HG02870 (cell line): ENCODE data around the gene CPED1.

Experiments used
- ATAC-seq: cut with Tn5 transposase; IDR thresholded peaks from one replicate; pipeline ENCODE4 v1.9.1; 2021; ENCODE audit warnings: mild to moderate bottlenecking, moderate library complexity; ENCODE audit not compliant: unreplicated experiment

The CPED1 gene

GRCh38 chr7:121334875-121335648, 346.6 kb downstream of the CPED1 start:
- ATAC-seq, result no peak

GRCh38 chr7:121336579-121336978, 348.1 kb downstream of the CPED1 start:
- ATAC-seq, result no peak

GRCh38 chr7:121337398-121337797, 348.9 kb downstream of the CPED1 start:
- no peak for ATAC-seq

GRCh38 chr7:121339082-121339481, 350.6 kb downstream of the CPED1 start:
- ATAC-seq, result no peak

- ATAC-seq, result no peak
These were observed 353.4 kb downstream of the CPED1 start for GRCh38 chr7:121341933-121342332.

- no peak for ATAC-seq
These were observed 354.1 kb downstream of the CPED1 start for GRCh38 chr7:121342631-121343030.

GRCh38 chr7:121343302-121343701, 354.8 kb downstream of the CPED1 start:
- ATAC-seq, result no peak

- ATAC-seq, result no peak
These were observed 355.6 kb downstream of the CPED1 start for GRCh38 chr7:121344093-121344492.

GRCh38 chr7:121344497-121344896, 356.0 kb downstream of the CPED1 start:
- ATAC-seq, result no peak
